ENCODE data around the gene HTT. TPM values are rescaled to one million over a fixed set of nuclear protein-coding genes. Genes with fewer than 3 reads are reported as not detected.

The HTT gene
- total and polyA plus RNA-seq, 2 of the 13 experiments (the other 11 are each of a cell fraction or from before 2014, with no cell fraction given) = 17.5 to 19.5 TPM

GRCh38 chr4:3287271-3287971 is 212.9 kb downstream of the HTT start:
- FAIRE-seq = no peak
- POLR2A ChIA-PET = no interaction called here
- peak overlapping the region; percentile 71 for H3K9ac ChIP-seq (ENCODE audit: insufficient read depth, low read depth, low read length)
- in situ Hi-C loops (cut with HindIII; ENCODE audit: extremely low pct_ligation_motif_present, low pct_unique_long_range_greater_than_20kb) = no loop called here
- no peaks in the 10 kb centered on the region for H3K9me3 ChIP-seq (ENCODE audit: low read length)
- peak overlapping the region; percentile 59 to 89 (median 64); a peak in 5 of 6 replicates for H3K4me3 ChIP-seq (replicated peaks in 1 of 3; ENCODE audit: insufficient read depth in 1 of 3, low read depth in 2 of 3, low read length in 3 of 3)
- 71% methylated on average over 14 of the region's 14 CpGs for WGBS (ENCODE audit: low lambda C conversion rate)
- BruUV-seq (replicated peaks) = no TSS peak
- no peak overlapping the region for H3K27ac ChIP-seq (ENCODE audit: extremely low read length, insufficient read depth, low read length)
- DNase-seq (ENCODE audit: low spot score) = no peak
- intact Hi-C loops (cut with micrococcal nuclease; ENCODE audit: unreplicated experiment) = no loop called here
- CTCF ChIA-PET (ENCODE audit: low intra/inter-chr PET ratio, low total read pairs) = no interaction called here
- H3K36me3 ChIP-seq (replicated peaks in 1 of 2; ENCODE audit: control insufficient read depth in 1 of 2, insufficient read depth in 2 of 2, low read length in 2 of 2) = no peaks in the 10 kb centered on the region
- no peak for ATAC-seq
- H3K79me2 ChIP-seq (ENCODE audit: insufficient read depth, low read length) = peaks cover 13% of the 10 kb centered on the region
- H3K4me1 ChIP-seq (ENCODE audit: insufficient read depth, low read length) = peaks cover 83% of the 10 kb centered on the region
- H3K4me2 ChIP-seq (ENCODE audit: low read depth, low read length) = peak overlapping the region; percentile 95
- no peaks in the 10 kb centered on the region for H4K20me1 ChIP-seq (ENCODE audit: insufficient read depth, low read length)
- TF ChIP-seq ZNF713 (CRISPR knock-in tag; IDR thresholded peaks at IDR 0.05) = no peak
- no peak for TF ChIP-seq NFYC (CRISPR knock-in tag; IDR thresholded peaks at IDR 0.05)
- TF ChIP-seq POLR2AphosphoS5 (IDR thresholded peaks at IDR 0.05; ENCODE audit: low read depth, low read length) = no peak
- TF ChIP-seq ZBTB44 (CRISPR knock-in tag; IDR thresholded peaks at IDR 0.05) = no peak
- TF ChIP-seq ZNF572 (CRISPR knock-in tag; IDR thresholded peaks at IDR 0.05) = no peak
- TF ChIP-seq, protein P1, sequence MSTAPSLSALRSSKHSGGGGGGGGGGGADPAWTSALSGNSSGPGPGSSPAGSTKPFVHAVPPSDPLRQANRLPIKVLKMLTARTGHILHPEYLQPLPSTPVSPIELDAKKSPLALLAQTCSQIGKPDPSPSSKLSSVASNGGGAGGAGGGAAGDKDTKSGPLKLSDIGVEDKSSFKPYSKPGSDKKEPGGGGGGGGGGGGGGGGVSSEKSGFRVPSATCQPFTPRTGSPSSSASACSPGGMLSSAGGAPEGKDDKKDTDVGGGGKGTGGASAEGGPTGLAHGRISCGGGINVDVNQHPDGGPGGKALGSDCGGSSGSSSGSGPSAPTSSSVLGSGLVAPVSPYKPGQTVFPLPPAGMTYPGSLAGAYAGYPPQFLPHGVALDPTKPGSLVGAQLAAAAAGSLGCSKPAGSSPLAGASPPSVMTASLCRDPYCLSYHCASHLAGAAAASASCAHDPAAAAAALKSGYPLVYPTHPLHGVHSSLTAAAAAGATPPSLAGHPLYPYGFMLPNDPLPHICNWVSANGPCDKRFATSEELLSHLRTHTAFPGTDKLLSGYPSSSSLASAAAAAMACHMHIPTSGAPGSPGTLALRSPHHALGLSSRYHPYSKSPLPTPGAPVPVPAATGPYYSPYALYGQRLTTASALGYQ (CRISPR knock-in tag; IDR thresholded peaks at IDR 0.05) = no peak
- no peak for TF ChIP-seq BRD4 (CRISPR knock-in tag; IDR thresholded peaks at IDR 0.05)
- no peak for TF ChIP-seq ATAD3A (CRISPR knock-in tag; IDR thresholded peaks at IDR 0.05)
- no peak for TF ChIP-seq ZNF678 (CRISPR knock-in tag; IDR thresholded peaks at IDR 0.05)
- no peak for TF ChIP-seq CBX5 (CRISPR knock-in tag; IDR thresholded peaks at IDR 0.05; ENCODE audit: borderline replicate concordance)
- TF ChIP-seq ZNF510 (CRISPR knock-in tag; IDR thresholded peaks at IDR 0.05; ENCODE audit: low read depth) = no peak
- TF ChIP-seq, protein P2, sequence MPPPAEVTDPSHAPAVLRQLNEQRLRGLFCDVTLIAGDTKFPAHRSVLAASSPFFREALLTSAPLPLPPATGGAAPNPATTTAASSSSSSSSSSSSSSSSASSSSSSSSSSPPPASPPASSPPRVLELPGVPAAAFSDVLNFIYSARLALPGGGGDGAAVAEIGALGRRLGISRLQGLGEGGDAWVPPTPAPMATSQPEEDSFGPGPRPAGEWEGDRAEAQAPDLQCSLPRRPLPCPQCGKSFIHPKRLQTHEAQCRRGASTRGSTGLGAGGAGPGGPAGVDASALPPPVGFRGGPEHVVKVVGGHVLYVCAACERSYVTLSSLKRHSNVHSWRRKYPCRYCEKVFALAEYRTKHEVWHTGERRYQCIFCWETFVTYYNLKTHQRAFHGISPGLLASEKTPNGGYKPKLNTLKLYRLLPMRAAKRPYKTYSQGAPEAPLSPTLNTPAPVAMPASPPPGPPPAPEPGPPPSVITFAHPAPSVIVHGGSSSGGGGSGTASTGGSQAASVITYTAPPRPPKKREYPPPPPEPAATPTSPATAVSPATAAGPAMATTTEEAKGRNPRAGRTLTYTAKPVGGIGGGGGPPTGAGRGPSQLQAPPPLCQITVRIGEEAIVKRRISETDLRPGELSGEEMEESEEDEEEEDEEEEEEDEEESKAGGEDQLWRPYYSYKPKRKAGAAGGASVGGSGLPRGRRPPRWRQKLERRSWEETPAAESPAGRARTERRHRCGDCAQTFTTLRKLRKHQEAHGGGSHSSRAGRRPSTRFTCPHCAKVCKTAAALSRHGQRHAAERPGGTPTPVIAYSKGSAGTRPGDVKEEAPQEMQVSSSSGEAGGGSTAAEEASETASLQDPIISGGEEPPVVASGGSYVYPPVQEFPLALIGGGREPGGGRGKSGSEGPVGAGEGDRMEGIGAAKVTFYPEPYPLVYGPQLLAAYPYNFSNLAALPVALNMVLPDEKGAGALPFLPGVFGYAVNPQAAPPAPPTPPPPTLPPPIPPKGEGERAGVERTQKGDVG (CRISPR knock-in tag; IDR thresholded peaks at IDR 0.05; ENCODE audit: borderline replicate concordance) = no peak
- peaks cover 0 to 7% of the 10 kb centered on the region in 2 experiments; a peak in 1 of 5 replicates for H3K27me3 ChIP-seq (ENCODE audit: control insufficient read depth in 1 of 2, insufficient read depth in 2 of 2, low read length in 2 of 2)
- no peak overlapping the region for H2AFZ ChIP-seq (ENCODE audit: low read length)

All from HepG2 (cell line).